ENCODE measurements around the gene RGS19. TPM values are rescaled to one million over a fixed set of nuclear protein-coding genes. Genes with fewer than 3 reads are reported as not detected.
"Not testable (repeated sequence)": the region's sequence is repeated elsewhere in the genome, so short reads cannot be mapped to it uniquely, and the experiment has no call there.

The RGS19 gene
- total RNA-seq, 2 donors from 2014 or later = 9.1 to 14.5 TPM

GRCh38 chr20:64091770-64092169 lies 12.5 kb upstream of the RGS19 start:
- TF ChIP-seq POLR2A (IDR thresholded peaks at IDR 0.05) (no peak), CTCF (IDR thresholded peaks at IDR 0.05) (no peak)
- DNase-seq = no peak
- H3K27me3 ChIP-seq = no peaks in the 10 kb centered on the region
- intact Hi-C loops (cut with DNase I) = no loop called here
- H3K9me3 ChIP-seq = no peaks in the 10 kb centered on the region
- no peak for ATAC-seq
- 18 to 21% methylated on average over 10 to 16 of the region's 16 CpGs for WGBS, 2 donors
- H3K36me3 ChIP-seq (replicated peaks in 1 of 2; ENCODE audit: insufficient read depth in 1 of 2, low read depth in 2 of 2) = no peaks in the 10 kb centered on the region
- H3K4me1 ChIP-seq = no peaks in the 10 kb centered on the region
- H3K4me3 ChIP-seq = no peak overlapping the region
- H3K27ac ChIP-seq = no peak overlapping the region

GRCh38 chr20:64091340-64091739 lies 12.0 kb upstream of the RGS19 start:
- ATAC-seq = no peak
- H3K4me1 ChIP-seq = no peaks in the 10 kb centered on the region
- no peak for DNase-seq
- TF ChIP-seq POLR2A (IDR thresholded peaks at IDR 0.05) = no peak
- TF ChIP-seq CTCF (IDR thresholded peaks at IDR 0.05) = no peak
- no peak overlapping the region for H3K4me3 ChIP-seq
- no peaks in the 10 kb centered on the region for H3K36me3 ChIP-seq (replicated peaks in 1 of 2; ENCODE audit: insufficient read depth in 1 of 2, low read depth in 2 of 2)
- intact Hi-C loops (cut with DNase I) = no loop called here
- no peaks in the 10 kb centered on the region for H3K27me3 ChIP-seq
- 78% methylated on average over 19 of the region's 19 CpGs; no CpG with 5 or more reads in 1 of the 2 donors for WGBS, 2 donors
- no peak overlapping the region for H3K27ac ChIP-seq
- no peaks in the 10 kb centered on the region for H3K9me3 ChIP-seq

GRCh38 chr20:64090165-64090564 lies 10.8 kb upstream of the RGS19 start:
- Histone ChIP-seq H3K4me3 (no peak overlapping the region), H3K27ac (no peak overlapping the region), H3K36me3 (replicated peaks in 1 of 2; ENCODE audit: insufficient read depth in 1 of 2, low read depth in 2 of 2) (no peaks in the 10 kb centered on the region), H3K9me3 (no peaks in the 10 kb centered on the region), H3K4me1 (no peaks in the 10 kb centered on the region), H3K27me3 (peaks cover 0 to 1% of the 10 kb centered on the region in 2 donors)
- ATAC-seq (no peak), DNase-seq (no peak)
- TF ChIP-seq POLR2A (IDR thresholded peaks at IDR 0.05) = no peak
- TF ChIP-seq CTCF (IDR thresholded peaks at IDR 0.05) = no peak
- intact Hi-C loops (cut with DNase I) = no loop called here
- WGBS, 2 donors = 58 to 64% methylated on average over 9 to 10 of the region's 10 CpGs

- H3K4me3 ChIP-seq; H3K27me3 ChIP-seq; H3K9me3 ChIP-seq; intact Hi-C loops (cut with DNase I); H3K36me3 ChIP-seq (replicated peaks in 1 of 2; ENCODE audit: insufficient read depth in 1 of 2, low read depth in 2 of 2); DNase-seq; ATAC-seq; H3K27ac ChIP-seq: not testable (repeated sequence)
- H3K4me1 ChIP-seq = peaks cover 14% of the 10 kb centered on the region
These were observed 9.3 kb upstream of the RGS19 start for GRCh38 chr20:64088586-64088985.

GRCh38 chr20:64087226-64087825 lies 8.0 kb upstream of the RGS19 start:
- H3K36me3 ChIP-seq (replicated peaks in 1 of 2; ENCODE audit: insufficient read depth in 1 of 2, low read depth in 2 of 2); H3K4me3 ChIP-seq; intact Hi-C loops (cut with DNase I); ATAC-seq; DNase-seq; H3K9me3 ChIP-seq; H3K27ac ChIP-seq; H3K27me3 ChIP-seq: not testable (repeated sequence)
- 93 to 97% methylated on average over 5 to 7 of the region's 36 CpGs for WGBS, 2 donors
- H3K4me1 ChIP-seq = peaks cover 21% of the 10 kb centered on the region

GRCh38 chr20:64086801-64087200 lies 7.5 kb upstream of the RGS19 start:
- Histone ChIP-seq H3K27me3 (peaks cover 0 to 9% of the 10 kb centered on the region in 2 donors), H3K9me3 (no peaks in the 10 kb centered on the region), H3K36me3 (replicated peaks in 1 of 2; ENCODE audit: insufficient read depth in 1 of 2, low read depth in 2 of 2) (no peaks in the 10 kb centered on the region), H3K4me3 (no peak overlapping the region), H3K27ac (no peak overlapping the region), H3K4me1 (peaks cover 21% of the 10 kb centered on the region)
- 74 to 75% methylated on average over 3 to 7 of the region's 11 CpGs for WGBS, 2 donors
- DNase-seq (no peak), ATAC-seq (no peak)
- TF ChIP-seq CTCF (IDR thresholded peaks at IDR 0.05) = no peak
- intact Hi-C loops (cut with DNase I) = no loop called here

Data from body of pancreas (tissue), 4 donors.